GM12878 (cell line): ENCODE results near the gene ATL2. TPM values are rescaled to one million over a fixed set of nuclear protein-coding genes. Genes with fewer than 3 reads are reported as not detected.

Source experiments
- ATAC-seq: fragments of 200-7000 bp; cut with Tn5 transposase; 3 replicates; pipeline ENCODE4 v1.9.1; 2020; ENCODE audit warnings: mild to moderate bottlenecking, moderate library complexity
- BruUV-seq: library from RNA; stranded (reverse); fragments of 400-500 nt; replicated peaks from 2 replicates; lab custom pipeline; 2021; lab: Mats Ljungman, UMichigan
- CTCF ChIA-PET: fragments of 300-600 bp; sonication (Branson Sonifier 250); formaldehyde crosslinking; extraction: SDS; loops from one replicate; lab custom pipeline; 2021; ENCODE audit warnings: inconsistent platforms; lab: Yijun Ruan, JAX
- POLR2A ChIA-PET: fragments of 350-600 bp; formaldehyde crosslinking; extraction: SDS; loops from one replicate; lab custom pipeline; 2021; ENCODE audit warnings: inconsistent platforms; lab: Charles Lee
- RAD21 ChIA-PET: fragments of 300-600 bp; sonication (Branson Sonifier 250); formaldehyde crosslinking; loops from one replicate; lab custom pipeline; 2023; ENCODE audit warnings: antibody characterized with exemption; ENCODE audit not compliant: unreplicated experiment; lab: Charles Lee
- SMC1A ChIA-PET: fragments of 300-600 bp; sonication (Branson Sonifier 250); formaldehyde crosslinking; loops from one replicate; lab custom pipeline; 2023; ENCODE audit not compliant: unreplicated experiment, uncharacterized antibody; lab: Charles Lee
- DNase-seq: peaks from one replicate; pipeline ENCODE4 v3.0.0-alpha.2; 2011; ENCODE audit warnings: low read depth, low spot score
- FAIRE-seq: peaks from 3 replicates; lab custom pipeline; 2011; peaks lifted over from hg19 to GRCh38; lab: Jason Lieb, UNC
- H2AFZ ChIP-seq: 2 replicates; pipeline ENCODE4 v1.6.0; 2011; ENCODE audit warnings: low read depth, low read length, control low read depth; ENCODE audit not compliant: control insufficient read depth
- H3K27ac ChIP-seq: 2 replicates; pipeline ENCODE4 v1.5.1; 2011; ENCODE audit warnings: control low read depth; ENCODE audit not compliant: control insufficient read depth, insufficient read depth
- H3K27me3 ChIP-seq, 2 experiments: replicated peaks in 1 of 2; 2 replicates each; pipeline versions ENCODE4 v1.6.0 to v1.6.1; 2011; ENCODE audit warnings: low read length in 1 of 2; ENCODE audit not compliant: control insufficient read depth in 2 of 2, insufficient read depth in 2 of 2
- H3K36me3 ChIP-seq, 2 experiments: 2 replicates each; pipeline ENCODE4 v1.5.1; 2011; ENCODE audit warnings: low read length in 1 of 2; ENCODE audit not compliant: control insufficient read depth in 2 of 2, insufficient read depth in 2 of 2
- H3K4me1 ChIP-seq: 2 replicates; pipeline ENCODE4 v1.6.1; 2011; ENCODE audit warnings: mild to moderate bottlenecking, low read length, moderate library complexity, mixed read lengths; ENCODE audit not compliant: control insufficient read depth, insufficient read depth
- H3K4me2 ChIP-seq: 2 replicates; pipeline ENCODE4 v1.6.0; 2011; ENCODE audit warnings: control low read depth; ENCODE audit not compliant: control insufficient read depth, insufficient read depth
- H3K4me3 ChIP-seq: fragments of 200-600 bp; sonication (generic); 2 replicates; pipeline ENCODE4 v1.5.1; 2016
- H3K79me2 ChIP-seq: 2 replicates; pipeline ENCODE4 v1.6.0; 2011; ENCODE audit warnings: low read length; ENCODE audit not compliant: control insufficient read depth, insufficient read depth
- H3K9ac ChIP-seq: 2 replicates; pipeline ENCODE4 v1.8.0; 2011; ENCODE audit warnings: low read length, control low read depth, mixed read lengths; ENCODE audit not compliant: control insufficient read depth, insufficient read depth
- H3K9me3 ChIP-seq: replicated peaks from 3 replicates; pipeline ENCODE4 v1.5.1; 2011; ENCODE audit warnings: mild to moderate bottlenecking, low read length; ENCODE audit not compliant: control insufficient read depth, insufficient read depth
- H4K20me1 ChIP-seq: 2 replicates; pipeline ENCODE4 v1.6.0; 2011; ENCODE audit not compliant: control insufficient read depth, insufficient read depth
- BCL11A ChIP-seq: IDR thresholded peaks from 2 replicates; pipeline ENCODE4 v1.6.1; 2011; ENCODE audit warnings: low read depth, low read length
- CEBPB ChIP-seq, 2 experiments: fragments of 150-350 bp in 1 of 2; IDR thresholded peaks; 2 replicates each; pipeline ENCODE4 v1.6.1; 2012 to 2014; ENCODE audit warnings: low read depth in 2 of 2, low read length in 2 of 2, borderline replicate concordance in 1 of 2, inconsistent platforms in 1 of 2
- CEBPZ ChIP-seq: fragments of 150-350 bp; IDR thresholded peaks from 2 replicates; pipeline ENCODE4 v1.6.1; 2016; ENCODE audit warnings: low read depth, low read length
- CREB1 ChIP-seq: IDR thresholded peaks from 2 replicates; pipeline ENCODE4 v1.6.1; 2012; ENCODE audit warnings: low read depth, mild to moderate bottlenecking, inconsistent platforms
- E2F8 ChIP-seq: fragments of 450-650 bp; IDR thresholded peaks from 2 replicates; pipeline ENCODE4 v1.6.1; 2018; ENCODE audit warnings: mild to moderate bottlenecking, low read depth, moderate library complexity; ENCODE audit not compliant: partially characterized antibody
- ESRRA ChIP-seq: IDR thresholded peaks from 2 replicates; pipeline ENCODE4 v1.6.1; 2012; ENCODE audit warnings: mild to moderate bottlenecking, low read length, improper control_type of control experiment
- ETV6 ChIP-seq, 2 experiments: fragments of 450-650 bp in 1 of 2; IDR thresholded peaks in 1 of 2; conservative IDR thresholded peaks in 1 of 2; 2 replicates each; pipeline ENCODE4 v1.6.1; 2014; ENCODE audit warnings: antibody characterized with exemption in 1 of 2, borderline replicate concordance in 1 of 2, low read depth in 1 of 2, mild to moderate bottlenecking in 1 of 2, moderate library complexity in 1 of 2
- FOXM1 ChIP-seq: IDR thresholded peaks from 2 replicates; pipeline ENCODE4 v1.6.1; 2012; ENCODE audit warnings: low read depth, mild to moderate bottlenecking, inconsistent platforms, low read length, moderate library complexity
- GATAD2B ChIP-seq: fragments of 450-650 bp; conservative IDR thresholded peaks from 2 replicates; pipeline ENCODE4 v1.6.1; 2017; ENCODE audit warnings: low read depth, mild to moderate bottlenecking, moderate library complexity
- HDGF ChIP-seq: fragments of 450-650 bp; IDR thresholded peaks from 2 replicates; pipeline ENCODE4 v1.6.1; 2016; ENCODE audit warnings: antibody characterized with exemption
- IRF4 ChIP-seq: IDR thresholded peaks from 2 replicates; pipeline ENCODE4 v1.6.1; 2011; ENCODE audit warnings: low read depth, low read length
- KLF5 ChIP-seq: fragments of 450-650 bp; IDR thresholded peaks from 2 replicates; pipeline ENCODE4 v1.6.1; 2014; ENCODE audit warnings: mild to moderate bottlenecking; ENCODE audit not compliant: partially characterized antibody
- POLR2AphosphoS2 ChIP-seq: IDR thresholded peaks from 2 replicates; pipeline ENCODE4 v1.6.1; 2011; ENCODE audit warnings: low read depth, mild to moderate bottlenecking, low read length, improper control_type of control experiment, moderate library complexity
- POLR2AphosphoS5 ChIP-seq: IDR thresholded peaks from 2 replicates; pipeline ENCODE4 v1.6.1; 2011; ENCODE audit warnings: mild to moderate bottlenecking, low read length, inconsistent platforms
- RUNX3 ChIP-seq: IDR thresholded peaks from 2 replicates; pipeline ENCODE4 v1.6.1; 2012; ENCODE audit warnings: low read length, inconsistent platforms
- SP1 ChIP-seq: IDR thresholded peaks from one replicate; pipeline ENCODE4 v1.6.1; 2011; ENCODE audit warnings: low read depth, low read length
- TCF12 ChIP-seq: IDR thresholded peaks from 2 replicates; pipeline ENCODE4 v1.6.1; 2011; ENCODE audit warnings: low read depth, mild to moderate bottlenecking, low read length
- YBX1 ChIP-seq: fragments of 450-650 bp; IDR thresholded peaks from 2 replicates; pipeline ENCODE4 v1.6.1; 2016; ENCODE audit warnings: antibody characterized with exemption
- WGBS: methylation state at CpG from one replicate; pipeline ENCODE4 v1.1.6; 2016; ENCODE audit warnings: low lambda C conversion rate; ENCODE audit not compliant: insufficient replicate concordance, insufficient coverage; ENCODE audit errors: missing lambda C conversion rate; 5-methylcytosine and 5-hydroxymethylcytosine counted together
- in situ Hi-C: fragments of 300-500 bp; cut with MboI; formaldehyde crosslinking; loops from 9 replicates; pipeline ENCODE4 v1.14.3; 2018; ENCODE audit warnings: mixed read lengths
- intact Hi-C: fragments of 100-400 bp; cut with micrococcal nuclease; formaldehyde crosslinking; loops from one replicate; pipeline ENCODE4 v1.14.2; 2022; ENCODE audit not compliant: unreplicated experiment
- polyA plus RNA-seq, 11 experiments: library from polyadenylated mRNA; depleted of rRNA in 4 of 11; unstranded in 6 of 11; stranded (reverse) in 5 of 11; fragments of >200 nt; fragmentation: Nextera tagmentation in 4 of 11; fragmentation: Illumina TruSeq in 1 of 11; extraction: Ambion mirVana in 4 of 11; extraction: Trizol in 1 of 11; gene quantifications; 1 replicate in 1 of 11; 2 replicates in 10 of 11; pipeline versions ENCODE4 v1.2.1 to v1.2.3, GENCODE V29; 2011 to 2016; ENCODE audit warnings: inconsistent platforms in 2 of 11, missing spikeins in 2 of 11, low read depth in 1 of 11
- total RNA-seq, 4 experiments: library from RNA; depleted of rRNA in 3 of 4; stranded (reverse); fragments of >200 nt in 3 of 4; fragmentation: Illumina TruSeq in 1 of 4; extraction: Trizol in 1 of 4; gene quantifications; 2 replicates each; pipeline versions ENCODE4 v1.2.1 to v1.2.3, GENCODE V29; 2013 to 2021

Gene ATL2
- total and polyA plus RNA-seq, 10 of the 15 experiments (the other 5 are each of a cell fraction or from before 2014, with no cell fraction given): 8.6 to 51.5 (median 41.8) TPM

- ChIA-PET CTCF (interaction anchor here (1.5 to 4.5 kb wide), 2 partner anchors 8 to 242 kb away, joined by 6 to 26 read pairs; no protein-coding TSS in a partner anchor), POLR2A (no interaction called here), RAD21 (interaction anchor here (1.0 to 3.3 kb wide), 2 partner anchors 7 to 121 kb away, joined by 3 to 28 read pairs; no protein-coding TSS in a partner anchor), SMC1A (interaction anchor here (0.8 to 5.3 kb wide), 3 partner anchors 8 to 208 kb away, joined by 3 to 43 read pairs (median 3); no protein-coding TSS in a partner anchor)
- Histone ChIP-seq H3K9me3 (peaks cover 21% of the 10 kb centered on the region; the same call in 2 of the 3 replicates), H3K4me2 (no peak overlapping the region), H4K20me1 (no peaks in the 10 kb centered on the region), H3K4me3 (no peak overlapping the region), H3K27me3 (no peaks in the 10 kb centered on the region), H3K36me3 (no peaks in the 10 kb centered on the region; a peak in 1 of 4 replicates), H3K9ac (no peak overlapping the region), H3K27ac (peak overlapping the region; percentile 76), H3K4me1 (peaks cover 26% of the 10 kb centered on the region), H2AFZ (no peak overlapping the region), H3K79me2 (no peaks in the 10 kb centered on the region)
- BruUV-seq: no TSS peak
- intact Hi-C loops (no loop called here), in situ Hi-C loops (loop anchor here (5.0 kb wide), 2 partner anchors 284 to 874 kb away; no protein-coding TSS in a partner anchor)
- FAIRE-seq: peak; percentile 27
- 69% methylated on average over 3 of the region's 3 CpGs for WGBS
- no peak for ATAC-seq
- no peak for DNase-seq
- TF ChIP-seq CEBPZ: no peak
- TF ChIP-seq POLR2AphosphoS5: no peak
- no peak for TF ChIP-seq SP1
- TF ChIP-seq TCF12: 0 out of 2 replicates have a peak, but pooled peaks have one; percentile 9
- TF ChIP-seq CEBPB (IDR thresholded peaks at IDR 0.05; ENCODE audit: borderline replicate concordance in 1 of 2, low read depth in 2 of 2, low read length in 2 of 2): no peak
- no peak for TF ChIP-seq POLR2AphosphoS2
- TF ChIP-seq KLF5: no peak
- TF ChIP-seq E2F8: no peak
- no peak for TF ChIP-seq CREB1
- no peak for TF ChIP-seq BCL11A
- TF ChIP-seq YBX1: no peak
- no peak for TF ChIP-seq FOXM1
- TF ChIP-seq ETV6 (conservative IDR thresholded peaks at IDR 0.05 in 1 of 2, IDR thresholded peaks at IDR 0.05 in 1 of 2; ENCODE audit: borderline replicate concordance in 1 of 2, low read depth in 1 of 2): no peak
- no peak for TF ChIP-seq GATAD2B
- TF ChIP-seq HDGF: no peak
- no peak for TF ChIP-seq ESRRA
- TF ChIP-seq IRF4: no peak
- TF ChIP-seq RUNX3: 0 out of 2 replicates have a peak, but pooled peaks have one; percentile 5
Measured at GRCh38 chr2:38266382-38267061, 110.6 kb downstream of the ATL2 start.
